Skeletal muscle satellite cell (primary cell): Measurements from ENCODE around the gene CFAP410. TPM values are rescaled to one million over a fixed set of nuclear protein-coding genes. Genes with fewer than 3 reads are reported as not detected.
A peak's percentile ranks its signal among the peaks of the same experiment; 100 is the strongest.

Experiments used
- H3K27me3 ChIP-seq: 2 replicates; pipeline ENCODE4 v1.7.0; 2013; ENCODE audit warnings: low read length; ENCODE audit not compliant: control insufficient read depth, insufficient read depth
- H3K36me3 ChIP-seq: 2 replicates; pipeline ENCODE4 v1.7.0; 2013; ENCODE audit warnings: mild to moderate bottlenecking, control low read depth, low read length; ENCODE audit not compliant: insufficient read depth
- H3K4me1 ChIP-seq: 2 replicates; pipeline ENCODE4 v1.7.0; 2013; ENCODE audit warnings: low read length; ENCODE audit not compliant: control insufficient read depth, insufficient read depth
- H3K4me2 ChIP-seq: 2 replicates; pipeline ENCODE4 v1.7.0; 2013; ENCODE audit warnings: mild to moderate bottlenecking, low read length
- H3K4me3 ChIP-seq: 2 replicates; pipeline ENCODE4 v1.7.0; 2013; ENCODE audit warnings: low read length
- H3K9ac ChIP-seq: 2 replicates; pipeline ENCODE4 v1.7.0; 2013; ENCODE audit warnings: mild to moderate bottlenecking, low read depth, low read length, moderate library complexity
- H3K9me3 ChIP-seq: replicated peaks from 2 replicates; pipeline ENCODE4 v1.7.0; 2013; ENCODE audit warnings: mild to moderate bottlenecking, control low read depth, low read length
- total RNA-seq: library from RNA; depleted of rRNA; stranded (reverse); fragments of >200 nt; gene quantifications from 2 replicates; pipeline ENCODE4 v1.2.3, GENCODE V29; 2012; rRNA removed

CFAP410 gene
- total RNA-seq = 5.1 and 8.5 TPM in 2 replicates

GRCh38 chr21:44338971-44339910 is at the start of gene CFAP410:
TSS of gene CFAP410 (minus strand) at chr21:44339390. CDS start at chr21:44339194, 196 bp downstream.
- Histone ChIP-seq H3K4me3 (peak within 1 kb of the TSS; percentile 92), H3K9me3 (no peaks in the 10 kb centered on the region), H3K9ac (peak within 1 kb of the TSS; percentile 96), H3K36me3 (peaks cover 11% of the 10 kb centered on the region), H3K4me2 (peak within 1 kb of the TSS; percentile 96), H3K27me3 (peaks cover under 1% of the 10 kb centered on the region), H3K4me1 (peaks cover 11% of the 10 kb centered on the region)

- Histone ChIP-seq H3K9me3 (peaks cover 4% of the 10 kb centered on the region), H3K4me3 (no peak overlapping the region), H3K4me1 (no peaks in the 10 kb centered on the region), H3K9ac (no peak overlapping the region), H3K27me3 (peaks cover 7% of the 10 kb centered on the region), H3K4me2 (no peak overlapping the region), H3K36me3 (no peaks in the 10 kb centered on the region)
Measured at GRCh38 chr21:44384968-44385367, 45.8 kb upstream of the CFAP410 start.

- peaks cover 12% of the 10 kb centered on the region for H3K27me3 ChIP-seq
- H3K9ac ChIP-seq = no peak overlapping the region
- H3K4me1 ChIP-seq = no peaks in the 10 kb centered on the region
- peaks cover 4% of the 10 kb centered on the region for H3K9me3 ChIP-seq
- no peak overlapping the region for H3K4me2 ChIP-seq
- no peak overlapping the region for H3K4me3 ChIP-seq
- H3K36me3 ChIP-seq = no peaks in the 10 kb centered on the region
Measured at GRCh38 chr21:44383216-44383615, 44.0 kb upstream of the CFAP410 start.

GRCh38 chr21:44382536-44382935 is 43.3 kb upstream of the CFAP410 start:
- peaks cover 14% of the 10 kb centered on the region for H3K27me3 ChIP-seq
- H3K9me3 ChIP-seq = peaks cover 4% of the 10 kb centered on the region
- no peaks in the 10 kb centered on the region for H3K36me3 ChIP-seq
- H3K4me2 ChIP-seq = no peak overlapping the region
- H3K4me3 ChIP-seq = no peak overlapping the region
- no peaks in the 10 kb centered on the region for H3K4me1 ChIP-seq
- no peak overlapping the region for H3K9ac ChIP-seq

GRCh38 chr21:44381874-44382273 is 42.7 kb upstream of the CFAP410 start:
- no peak overlapping the region for H3K4me3 ChIP-seq

GRCh38 chr21:44380876-44381275 is 41.7 kb upstream of the CFAP410 start:
- Histone ChIP-seq H3K4me1 (no peaks in the 10 kb centered on the region), H3K9me3 (peaks cover 4% of the 10 kb centered on the region), H3K27me3 (peaks cover 14% of the 10 kb centered on the region), H3K4me3 (no peak overlapping the region), H3K9ac (no peak overlapping the region), H3K4me2 (no peak overlapping the region), H3K36me3 (no peaks in the 10 kb centered on the region)

More at GRCh38 chr21:44381874-44382273, 42.7 kb upstream of the CFAP410 start:
- no peaks in the 10 kb centered on the region for H3K36me3 ChIP-seq
- no peak overlapping the region for H3K9ac ChIP-seq
- H3K4me2 ChIP-seq = no peak overlapping the region
- peaks cover 4% of the 10 kb centered on the region for H3K9me3 ChIP-seq
- no peaks in the 10 kb centered on the region for H3K4me1 ChIP-seq
- H3K27me3 ChIP-seq = peaks cover 14% of the 10 kb centered on the region

GRCh38 chr21:44379991-44380865 is 41.0 kb upstream of the CFAP410 start:
- H3K36me3 ChIP-seq = no peaks in the 10 kb centered on the region
- no peaks in the 10 kb centered on the region for H3K4me1 ChIP-seq
- H3K9me3 ChIP-seq = peaks cover 4% of the 10 kb centered on the region

GRCh38 chr21:44379515-44379848 is 40.3 kb upstream of the CFAP410 start:
- Histone ChIP-seq H3K4me3 (no peak overlapping the region), H3K4me1 (no peaks in the 10 kb centered on the region)

More at GRCh38 chr21:44379991-44380865, 41.0 kb upstream of the CFAP410 start:
- Histone ChIP-seq H3K9ac (no peak overlapping the region), H3K27me3 (peaks cover 14% of the 10 kb centered on the region), H3K4me2 (no peak overlapping the region), H3K4me3 (no peak overlapping the region)

GRCh38 chr21:44378646-44379514 is 39.7 kb upstream of the CFAP410 start:
- no peak overlapping the region for H3K4me2 ChIP-seq
- H3K36me3 ChIP-seq = no peaks in the 10 kb centered on the region
- peaks cover 14% of the 10 kb centered on the region for H3K27me3 ChIP-seq

More at GRCh38 chr21:44379515-44379848, 40.3 kb upstream of the CFAP410 start:
- H3K36me3 ChIP-seq = no peaks in the 10 kb centered on the region
- peaks cover 14% of the 10 kb centered on the region for H3K27me3 ChIP-seq
- H3K4me2 ChIP-seq = no peak overlapping the region
- H3K9ac ChIP-seq = no peak overlapping the region
- peaks cover 1% of the 10 kb centered on the region for H3K9me3 ChIP-seq

GRCh38 chr21:44377922-44378645 is 38.9 kb upstream of the CFAP410 start:
- Histone ChIP-seq H3K9ac (no peak overlapping the region), H3K36me3 (no peaks in the 10 kb centered on the region), H3K4me1 (no peaks in the 10 kb centered on the region)

More at GRCh38 chr21:44378646-44379514, 39.7 kb upstream of the CFAP410 start:
- H3K4me3 ChIP-seq = no peak overlapping the region
- H3K9me3 ChIP-seq = no peaks in the 10 kb centered on the region
- H3K4me1 ChIP-seq = no peaks in the 10 kb centered on the region
- H3K9ac ChIP-seq = no peak overlapping the region

More at GRCh38 chr21:44377922-44378645, 38.9 kb upstream of the CFAP410 start:
- Histone ChIP-seq H3K4me3 (no peak overlapping the region), H3K4me2 (no peak overlapping the region), H3K9me3 (no peaks in the 10 kb centered on the region), H3K27me3 (peaks cover 14% of the 10 kb centered on the region)
